Liver (tissue), 3 donors: ENCODE data around the gene GATC.

ENCODE experiments used
- FOXA2 ChIP-seq: IDR thresholded peaks from 2 replicates; pipeline ENCODE4 v1.6.1; 2016; ENCODE audit warnings: antibody characterized with exemption
- HNF4A ChIP-seq, 2 donors: conservative IDR thresholded peaks; 2 replicates each; pipeline ENCODE4 v1.6.1; 2016; ENCODE audit warnings: antibody characterized with exemption in 2 of 2, mild to moderate bottlenecking in 2 of 2
- HNF4G ChIP-seq: IDR thresholded peaks from 2 replicates; pipeline ENCODE4 v1.6.1; 2016; ENCODE audit warnings: antibody characterized with exemption
- JUND ChIP-seq, 2 donors: IDR thresholded peaks; 2 replicates each; pipeline ENCODE4 v1.6.1; 2016; ENCODE audit warnings: antibody characterized with exemption in 2 of 2
- RAD21 ChIP-seq, 2 donors: IDR thresholded peaks; 2 replicates each; pipeline ENCODE4 v1.6.1; 2016; ENCODE audit warnings: antibody characterized with exemption in 2 of 2, mild to moderate bottlenecking in 2 of 2
- REST ChIP-seq: IDR thresholded peaks from 2 replicates; pipeline ENCODE4 v1.6.1; 2016; ENCODE audit warnings: antibody characterized with exemption, mild to moderate bottlenecking
- TAF1 ChIP-seq: conservative IDR thresholded peaks from 2 replicates; pipeline ENCODE4 v1.6.1; 2016; ENCODE audit warnings: antibody characterized with exemption, mild to moderate bottlenecking
- YY1 ChIP-seq: IDR thresholded peaks from 2 replicates; pipeline ENCODE4 v1.6.1; 2016; ENCODE audit warnings: antibody characterized with exemption, mild to moderate bottlenecking
- TF ChIP-seq, protein P1 (sequence below): fragments of 150-350 bp; IDR thresholded peaks from 2 replicates; pipeline ENCODE4 v1.5.1; 2017; ENCODE audit warnings: improper control_type of control experiment, low read depth, low read length; ENCODE audit not compliant: missing input control
- TF ChIP-seq, protein P2 (sequence below): IDR thresholded peaks from 2 replicates; pipeline ENCODE4 v1.6.1; 2016; ENCODE audit warnings: antibody characterized with exemption
- TF ChIP-seq, protein P3 (sequence below): IDR thresholded peaks from 2 replicates; pipeline ENCODE4 v1.6.1; 2016; ENCODE audit warnings: antibody characterized with exemption
- donor health status: healthy.
- donor health status: healthy.

DNA sequence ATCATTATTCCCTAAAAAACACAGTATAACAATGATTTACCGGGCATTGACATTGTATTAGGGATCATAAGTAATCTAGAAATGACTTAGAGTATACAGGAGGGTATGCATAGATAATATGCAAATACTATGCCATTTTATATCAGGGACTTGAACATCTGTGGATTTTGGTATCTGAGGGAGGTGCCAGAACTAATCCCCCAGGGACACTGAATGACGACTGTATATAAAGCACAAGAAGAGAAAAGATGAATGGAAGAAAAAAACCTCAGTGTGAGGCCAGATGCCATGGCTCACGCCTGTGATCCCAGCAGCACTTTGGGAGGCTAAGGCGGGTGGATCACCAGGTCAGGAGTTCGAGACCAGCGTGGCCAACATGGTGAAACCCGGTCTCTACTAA is 33.8 kb upstream of the GATC start:
- TF ChIP-seq HNF4G (no peak), REST (no peak), HNF4A (conservative IDR thresholded peaks at IDR 0.05) (no peak), TAF1 (no peak), RAD21 (IDR thresholded peaks at IDR 0.05) (no peak), FOXA2 (no peak), YY1 (no peak), JUND (IDR thresholded peaks at IDR 0.05) (no peak)
- TF ChIP-seq, protein P1, sequence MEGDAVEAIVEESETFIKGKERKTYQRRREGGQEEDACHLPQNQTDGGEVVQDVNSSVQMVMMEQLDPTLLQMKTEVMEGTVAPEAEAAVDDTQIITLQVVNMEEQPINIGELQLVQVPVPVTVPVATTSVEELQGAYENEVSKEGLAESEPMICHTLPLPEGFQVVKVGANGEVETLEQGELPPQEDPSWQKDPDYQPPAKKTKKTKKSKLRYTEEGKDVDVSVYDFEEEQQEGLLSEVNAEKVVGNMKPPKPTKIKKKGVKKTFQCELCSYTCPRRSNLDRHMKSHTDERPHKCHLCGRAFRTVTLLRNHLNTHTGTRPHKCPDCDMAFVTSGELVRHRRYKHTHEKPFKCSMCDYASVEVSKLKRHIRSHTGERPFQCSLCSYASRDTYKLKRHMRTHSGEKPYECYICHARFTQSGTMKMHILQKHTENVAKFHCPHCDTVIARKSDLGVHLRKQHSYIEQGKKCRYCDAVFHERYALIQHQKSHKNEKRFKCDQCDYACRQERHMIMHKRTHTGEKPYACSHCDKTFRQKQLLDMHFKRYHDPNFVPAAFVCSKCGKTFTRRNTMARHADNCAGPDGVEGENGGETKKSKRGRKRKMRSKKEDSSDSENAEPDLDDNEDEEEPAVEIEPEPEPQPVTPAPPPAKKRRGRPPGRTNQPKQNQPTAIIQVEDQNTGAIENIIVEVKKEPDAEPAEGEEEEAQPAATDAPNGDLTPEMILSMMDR, result no peak
- TF ChIP-seq, protein P2, sequence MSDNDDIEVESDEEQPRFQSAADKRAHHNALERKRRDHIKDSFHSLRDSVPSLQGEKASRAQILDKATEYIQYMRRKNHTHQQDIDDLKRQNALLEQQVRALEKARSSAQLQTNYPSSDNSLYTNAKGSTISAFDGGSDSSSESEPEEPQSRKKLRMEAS, result no peak
- TF ChIP-seq, protein P3, sequence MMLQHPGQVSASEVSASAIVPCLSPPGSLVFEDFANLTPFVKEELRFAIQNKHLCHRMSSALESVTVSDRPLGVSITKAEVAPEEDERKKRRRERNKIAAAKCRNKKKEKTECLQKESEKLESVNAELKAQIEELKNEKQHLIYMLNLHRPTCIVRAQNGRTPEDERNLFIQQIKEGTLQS, result no peak
